ENCODE results near the gene TMC2.

The TMC2 gene

DNA sequence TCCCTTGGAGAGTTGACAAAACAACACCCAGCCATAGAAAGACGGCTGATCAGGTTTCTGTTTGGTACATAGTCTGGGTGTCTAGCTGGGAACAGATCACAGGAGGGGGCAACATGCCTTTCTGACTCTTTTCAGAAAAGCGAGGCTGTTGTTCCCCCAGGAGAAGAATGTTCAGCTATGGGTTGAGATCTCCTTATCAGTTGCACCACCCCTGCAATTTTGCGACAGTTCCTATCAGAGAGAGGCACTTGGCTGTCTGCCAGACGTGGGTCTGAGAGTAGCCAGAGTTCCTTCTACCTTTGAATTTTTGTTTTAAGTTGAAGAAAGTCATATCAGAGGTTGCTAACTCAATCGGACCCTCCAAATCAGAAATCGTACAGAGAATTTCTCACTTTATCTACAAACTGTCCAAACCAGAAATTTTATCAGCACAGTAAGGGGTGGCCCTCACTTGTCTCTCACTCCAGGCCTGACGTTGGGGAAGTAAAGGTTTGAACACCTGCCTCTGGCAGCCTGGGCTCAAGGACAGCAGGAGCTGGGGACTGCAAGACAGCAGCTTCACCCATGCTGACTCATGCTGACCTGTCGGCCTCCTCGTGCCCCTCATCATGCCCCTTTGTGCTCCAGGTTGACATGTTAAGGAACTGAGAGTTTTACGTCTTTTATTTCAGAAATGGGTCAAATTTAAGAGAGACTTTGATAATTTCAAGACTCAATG lies 42.3 kb downstream of the TMC2 start:
- DNase-seq (ENCODE audit: low spot score), result no peak

DNA sequence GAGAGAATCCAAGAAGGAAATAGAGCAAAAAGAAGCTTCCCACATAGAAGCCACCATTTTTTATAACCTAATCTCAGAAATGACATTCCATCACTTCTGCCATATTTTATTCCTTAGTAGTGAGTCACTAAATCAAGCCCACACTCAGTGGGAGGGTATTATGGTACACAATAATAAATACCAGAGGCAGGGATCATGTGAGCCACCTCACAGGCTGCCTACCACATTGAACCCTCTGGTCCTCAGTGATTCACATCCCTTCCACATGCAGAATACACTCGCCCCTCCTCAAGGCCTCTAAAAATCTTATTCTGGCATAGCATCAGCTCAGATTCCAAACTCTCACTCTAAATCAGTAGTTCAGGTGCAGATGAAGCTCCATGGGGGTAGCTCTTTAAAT lies 49.4 kb downstream of the TMC2 start:
- peak; percentile 30 for DNase-seq (ENCODE audit: low spot score)

DNA sequence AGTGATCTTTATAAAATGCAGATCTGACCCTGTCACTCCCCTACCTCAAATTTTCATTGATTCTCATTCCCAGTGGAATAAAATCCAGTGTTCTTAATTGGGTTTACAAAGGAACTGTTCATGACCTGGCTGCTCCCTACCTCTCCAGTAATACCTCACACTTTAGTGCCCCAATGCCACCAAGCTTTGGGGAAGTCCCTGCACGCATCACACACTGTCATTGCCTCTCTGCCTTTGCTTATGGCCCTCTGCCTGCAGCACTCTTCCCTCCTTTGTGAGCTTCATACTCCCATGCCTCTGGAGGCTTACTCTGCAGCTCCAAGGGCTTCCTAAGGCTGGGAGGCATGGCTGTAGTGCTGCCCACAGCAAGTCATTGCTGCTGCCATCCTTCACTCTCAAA lies 57.4 kb downstream of the TMC2 start:
- no peak for DNase-seq (ENCODE audit: low spot score)

DNA sequence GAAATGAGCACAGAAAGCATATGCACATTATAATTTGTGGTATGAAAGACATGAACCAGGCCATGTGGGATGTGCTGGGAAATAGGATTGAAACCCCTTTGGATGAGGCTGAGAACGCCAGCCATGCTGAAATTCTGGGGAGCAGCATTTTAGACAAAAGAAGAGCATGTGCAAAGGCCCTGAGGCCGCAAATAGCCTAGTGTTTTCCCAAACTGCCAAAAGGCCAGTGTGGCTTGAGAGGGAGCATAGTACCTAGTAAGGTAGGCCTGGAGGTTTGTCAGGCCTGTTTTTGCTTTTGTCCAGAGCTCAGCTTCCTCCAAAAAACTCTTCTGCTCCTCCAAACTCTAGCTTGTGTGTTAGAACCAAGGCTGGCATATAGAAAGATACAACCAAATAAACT lies 58.7 kb downstream of the TMC2 start:
- DNase-seq (ENCODE audit: low spot score), result no peak

DNA sequence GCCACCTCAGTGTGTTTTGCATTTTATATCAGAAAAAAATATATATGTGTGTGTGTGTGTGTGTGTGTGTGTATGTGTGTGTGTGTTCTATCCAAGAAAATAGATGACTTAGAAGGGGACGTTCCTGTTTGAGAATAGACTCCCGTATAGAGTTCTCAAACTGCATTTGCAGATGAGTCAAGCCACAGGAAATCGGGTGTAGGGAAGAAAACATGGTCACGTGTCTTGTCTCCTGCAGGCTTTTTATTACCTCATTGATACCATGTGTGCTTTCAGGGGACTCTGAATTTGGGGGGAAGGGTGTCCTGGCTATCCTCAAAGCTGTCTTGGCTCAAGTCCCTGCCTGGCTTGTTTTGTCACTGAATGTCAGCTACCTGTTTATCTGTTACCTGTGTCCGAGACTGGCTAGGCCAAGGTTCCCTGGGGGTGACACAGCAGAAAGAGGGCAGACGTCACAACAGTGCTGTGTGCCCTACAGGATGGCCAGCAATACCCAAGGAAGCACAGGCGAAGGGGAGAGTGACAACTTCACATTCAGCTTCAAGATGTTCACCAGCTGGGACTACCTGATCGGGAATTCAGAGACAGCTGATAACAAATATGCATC lies 60.4 kb downstream of the TMC2 start:
- no peak for DNase-seq (ENCODE audit: low spot score)

DNA sequence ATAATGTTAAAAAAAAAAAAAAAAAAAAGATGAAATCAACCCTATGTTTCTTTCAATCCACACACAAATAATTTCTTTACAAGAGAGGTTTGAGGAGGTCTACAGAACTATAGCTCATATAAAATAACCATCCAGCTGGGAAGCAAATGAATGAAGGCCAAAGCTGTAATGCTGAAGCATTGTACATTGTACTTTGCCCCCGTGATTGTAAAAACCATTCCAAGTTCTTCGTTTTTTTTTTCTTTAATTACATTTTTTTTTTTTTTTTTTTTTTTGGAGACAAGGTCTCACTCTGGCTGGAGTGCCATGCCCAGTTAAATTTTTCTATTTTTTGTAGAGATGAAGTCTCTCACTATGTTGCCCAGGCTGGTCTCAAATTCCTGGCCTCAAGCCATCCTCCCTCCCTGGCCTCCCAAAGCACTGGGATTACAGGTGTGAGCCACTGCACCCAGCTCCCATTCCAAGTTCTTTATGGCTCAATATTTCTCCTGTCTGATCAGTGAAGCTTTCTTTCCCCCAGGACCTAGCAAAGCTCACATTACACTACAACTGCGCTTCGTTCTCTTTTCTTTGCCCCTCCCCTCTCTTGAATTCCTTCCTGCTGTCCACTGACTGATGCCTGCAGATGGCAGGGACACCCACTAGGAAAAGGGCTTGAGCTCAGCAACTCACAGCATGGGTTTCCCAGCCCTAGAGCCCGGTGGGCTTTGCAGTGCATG lies 63.1 kb downstream of the TMC2 start:
- DNase-seq (ENCODE audit: low spot score), result peak; percentile 18

DNA sequence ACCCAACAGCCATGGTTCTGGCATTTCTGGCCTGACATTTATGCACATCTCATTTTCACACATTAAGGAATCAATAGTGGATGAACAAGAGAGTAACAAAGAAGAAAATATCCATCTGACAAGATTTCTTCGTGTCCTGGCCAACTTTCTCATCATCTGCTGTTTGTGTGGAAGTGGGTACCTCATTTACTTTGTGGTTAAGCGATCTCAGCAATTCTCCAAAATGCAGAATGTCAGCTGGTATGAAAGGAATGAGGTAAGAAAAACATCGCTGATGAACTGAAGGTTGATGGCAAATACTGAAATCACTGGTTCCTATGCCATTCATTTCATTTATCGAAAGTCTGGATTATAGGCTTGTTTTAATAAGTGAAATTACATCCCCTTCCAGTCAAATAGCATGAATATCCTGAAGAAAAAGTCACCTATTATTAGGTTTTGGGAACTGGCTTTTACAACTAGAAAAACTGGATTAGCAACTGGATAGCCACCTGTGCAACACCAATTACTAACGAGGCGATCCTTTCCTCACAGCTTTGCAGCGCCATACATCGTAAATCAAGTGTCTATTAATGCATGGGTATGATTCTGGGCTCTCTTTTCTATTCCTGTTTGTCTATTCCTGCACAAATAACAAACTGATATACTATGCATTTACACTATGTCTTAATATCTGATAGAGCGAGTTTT lies 65.8 kb downstream of the TMC2 start:
- DNase-seq (ENCODE audit: low spot score), result no peak

DNA sequence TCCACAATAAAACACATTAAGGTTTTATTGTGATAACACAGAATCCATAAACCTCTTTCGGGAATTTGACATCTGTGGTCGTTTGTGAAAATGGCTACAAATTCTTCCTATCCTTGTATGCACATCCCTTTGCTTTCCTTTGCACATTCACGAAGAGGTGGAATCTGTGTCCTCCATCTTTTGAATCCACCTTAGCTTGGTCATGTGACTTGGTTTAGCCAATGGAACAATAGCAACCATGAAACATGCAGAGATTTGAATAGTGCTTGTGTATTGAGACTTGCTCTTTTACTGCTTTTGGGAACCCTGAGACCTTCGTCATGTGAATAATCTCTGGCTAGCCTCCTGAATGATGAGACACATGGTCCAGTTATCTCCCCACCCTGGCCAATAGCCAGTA lies 66.4 kb downstream of the TMC2 start:
- DNase-seq (ENCODE audit: low spot score), result no peak

DNA sequence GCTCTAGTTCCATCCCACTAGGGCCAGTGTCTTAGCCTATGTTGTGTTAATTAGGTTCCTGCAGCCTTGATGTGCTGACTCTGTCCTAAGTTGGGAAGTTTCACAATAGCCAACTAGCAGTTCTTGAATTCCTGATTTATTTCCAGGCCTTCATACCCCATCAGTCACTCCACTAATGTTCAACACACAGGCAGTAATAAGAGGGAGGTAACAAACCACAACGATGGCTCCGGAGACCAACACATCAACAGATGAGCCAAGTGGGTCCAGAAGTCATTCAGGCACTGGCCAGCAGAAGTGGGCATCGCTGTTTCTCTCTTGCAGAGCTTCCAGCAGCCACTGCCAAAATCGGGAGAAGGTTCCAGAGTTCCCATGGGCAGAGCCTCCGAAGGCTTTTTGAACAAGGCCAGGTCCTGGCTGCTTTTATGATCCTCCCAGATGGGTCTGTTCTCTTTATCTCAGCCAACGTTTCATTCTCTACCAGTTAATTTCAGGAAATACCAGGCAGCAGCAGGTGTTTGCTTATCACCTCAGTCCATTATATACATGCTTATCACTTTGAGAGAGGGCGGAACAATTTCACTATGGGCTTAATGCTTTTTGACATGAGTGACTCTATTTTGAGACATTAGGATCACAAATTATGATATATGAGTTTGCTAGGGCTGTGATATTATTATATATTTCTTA lies 67.6 kb downstream of the TMC2 start:
- DNase-seq (ENCODE audit: low spot score), result no peak

DNA sequence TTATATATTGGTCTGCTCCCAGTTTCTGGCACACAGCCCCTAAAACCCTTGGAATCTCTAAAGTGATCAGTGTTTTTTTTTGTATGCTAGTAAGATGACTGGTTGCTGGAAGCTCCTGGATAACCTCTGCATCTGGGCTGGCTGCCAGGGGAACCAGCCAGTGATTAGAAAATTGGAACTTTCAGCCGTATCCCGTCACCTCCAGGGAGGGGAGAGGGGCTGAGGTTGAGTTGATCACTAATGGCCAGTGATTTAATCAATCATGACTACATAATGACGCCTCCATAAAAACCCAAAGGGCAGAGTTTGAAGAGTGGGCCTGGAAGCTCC lies 68.1 kb downstream of the TMC2 start:
- DNase-seq (ENCODE audit: low spot score), result no peak

DNA sequence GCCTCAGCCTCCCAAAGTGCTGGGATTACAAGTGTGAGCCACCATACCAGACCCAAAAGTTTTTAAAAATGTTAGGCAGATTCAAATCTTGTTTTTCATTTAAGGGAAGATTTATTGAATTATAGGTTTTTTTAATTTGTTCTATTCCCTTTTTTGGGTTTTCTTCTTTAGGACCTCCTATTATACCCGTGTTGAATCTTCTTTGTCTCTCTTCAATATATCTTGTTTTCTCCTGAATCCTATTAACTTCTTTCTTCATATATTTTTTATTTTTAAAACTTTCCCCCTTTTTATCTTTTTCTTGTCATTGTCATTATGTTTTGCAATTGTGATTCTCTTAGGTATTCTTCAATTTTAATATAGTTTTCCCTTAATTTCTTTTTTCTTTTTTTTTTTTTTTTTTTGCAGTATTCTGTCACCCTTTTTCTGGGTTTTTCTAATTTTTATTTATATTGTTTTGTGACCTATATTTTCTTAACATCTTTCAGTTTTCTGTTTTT lies 70.2 kb downstream of the TMC2 start:
- DNase-seq (ENCODE audit: low spot score), result no peak

DNA sequence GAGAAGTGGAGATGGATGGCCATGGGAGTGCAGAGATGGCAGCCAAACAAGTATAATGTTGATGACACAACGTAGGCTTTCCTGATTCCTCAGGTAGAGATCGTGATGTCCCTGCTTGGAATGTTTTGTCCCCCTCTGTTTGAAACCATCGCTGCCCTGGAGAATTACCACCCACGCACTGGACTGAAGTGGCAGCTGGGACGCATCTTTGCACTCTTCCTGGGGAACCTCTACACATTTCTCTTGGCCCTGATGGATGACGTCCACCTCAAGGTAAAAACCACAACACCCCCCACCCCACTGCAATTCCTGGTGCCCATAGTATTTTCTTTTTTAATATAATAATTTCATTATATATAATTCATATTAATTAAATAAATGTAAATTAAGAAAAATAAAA lies 74.0 kb downstream of the TMC2 start:
- no peak for DNase-seq (ENCODE audit: low spot score)

DNA sequence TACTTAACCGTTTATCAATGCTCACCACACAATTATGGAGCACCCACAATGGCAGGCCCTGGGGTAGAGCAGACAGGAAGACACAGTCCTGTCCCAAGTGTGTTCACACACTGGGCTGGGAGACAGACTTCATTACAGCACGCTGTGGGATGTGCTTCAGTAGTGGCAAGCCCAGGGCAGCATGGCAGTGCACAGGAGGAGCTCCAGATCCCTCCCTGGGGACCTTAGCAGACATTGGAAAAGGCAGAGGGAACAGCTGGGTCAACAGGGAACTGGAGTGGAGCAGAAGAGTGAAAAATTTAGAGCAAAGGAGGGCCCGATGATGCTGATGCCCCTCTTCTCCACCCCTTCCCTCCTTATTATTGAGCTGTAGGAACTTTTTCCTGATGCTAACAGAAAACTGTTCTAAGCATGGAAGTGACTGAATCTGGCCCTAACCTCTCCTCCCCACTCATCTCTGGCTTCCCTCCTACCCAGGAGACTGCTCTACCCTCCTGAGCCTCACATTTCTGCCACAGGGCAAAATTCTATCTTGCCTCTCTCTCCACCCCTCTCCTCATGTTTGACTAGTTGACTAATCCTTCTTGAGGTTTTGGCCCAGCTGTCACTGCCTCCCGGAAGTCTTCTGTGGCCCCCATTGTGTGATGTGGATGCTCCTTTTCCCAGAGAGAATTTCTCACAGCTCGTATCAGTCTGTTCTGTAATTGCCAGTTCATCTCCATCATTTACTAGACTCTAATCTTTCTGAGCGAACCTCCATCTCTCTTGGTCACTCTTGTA lies 74.8 kb downstream of the TMC2 start:
- DNase-seq (ENCODE audit: low spot score), result no peak

DNA sequence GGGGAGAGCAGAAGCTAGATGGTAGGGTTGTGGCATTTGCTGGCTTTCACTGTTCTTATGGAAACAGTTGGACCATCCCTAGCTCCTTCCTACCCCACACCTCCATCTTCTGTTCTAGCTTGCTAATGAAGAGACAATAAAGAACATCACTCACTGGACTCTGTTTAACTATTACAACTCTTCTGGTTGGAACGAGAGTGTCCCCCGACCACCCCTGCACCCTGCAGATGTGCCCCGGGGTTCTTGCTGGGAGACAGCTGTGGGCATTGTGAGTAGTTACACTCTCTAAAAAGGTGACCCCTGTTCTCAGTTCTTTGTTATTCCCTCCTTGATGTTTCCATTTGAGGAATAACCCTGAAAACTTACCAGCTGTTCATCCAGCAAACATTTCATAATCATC lies 75.7 kb downstream of the TMC2 start:
- no peak for DNase-seq (ENCODE audit: low spot score)

DNA sequence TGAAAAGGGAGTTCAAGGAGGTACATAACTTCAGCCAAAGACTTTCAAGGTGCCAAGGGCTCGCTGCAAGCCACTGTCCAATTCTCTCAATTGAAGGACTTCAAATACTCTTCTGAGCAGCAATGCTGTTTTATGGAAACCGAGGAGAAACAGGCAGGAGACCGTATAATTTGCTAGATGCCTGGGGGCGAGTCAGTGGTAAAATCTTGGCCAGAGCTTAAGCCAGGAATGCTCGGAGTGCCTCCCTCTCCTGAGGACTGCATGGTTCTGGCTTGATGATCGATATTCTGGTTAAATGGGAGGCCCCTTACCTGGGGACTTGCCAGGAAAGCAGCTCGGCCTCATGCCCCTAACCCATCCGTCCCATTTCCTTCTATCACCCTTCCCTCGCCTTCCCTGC lies 80.3 kb downstream of the TMC2 start:
- no peak for DNase-seq (ENCODE audit: low spot score)

DNA sequence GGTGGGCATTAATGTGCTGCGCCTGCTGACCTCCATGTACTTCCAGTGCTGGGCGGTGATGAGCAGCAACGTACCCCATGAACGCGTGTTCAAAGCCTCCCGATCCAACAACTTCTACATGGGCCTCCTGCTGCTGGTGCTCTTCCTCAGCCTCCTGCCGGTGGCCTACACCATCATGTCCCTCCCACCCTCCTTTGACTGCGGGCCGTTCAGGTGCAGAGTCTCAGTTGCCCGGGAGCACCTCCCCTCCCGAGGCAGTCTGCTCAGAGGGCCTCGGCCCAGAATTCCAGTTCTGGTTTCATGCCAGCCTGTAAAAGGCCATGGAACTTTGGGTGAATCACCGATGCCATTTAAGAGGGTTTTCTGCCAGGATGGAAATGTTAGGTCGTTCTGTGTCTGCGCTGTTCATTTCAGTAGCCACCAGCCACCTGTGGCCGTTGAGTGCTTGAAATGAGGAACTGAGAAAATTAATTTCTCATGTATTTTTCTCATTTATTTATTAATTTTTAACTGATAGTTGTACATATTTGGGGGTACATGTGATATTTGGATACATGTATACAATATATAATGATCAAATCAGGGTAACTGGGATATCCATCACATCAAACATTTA lies 80.8 kb downstream of the TMC2 start:
- no peak for DNase-seq (ENCODE audit: low spot score)

DNA sequence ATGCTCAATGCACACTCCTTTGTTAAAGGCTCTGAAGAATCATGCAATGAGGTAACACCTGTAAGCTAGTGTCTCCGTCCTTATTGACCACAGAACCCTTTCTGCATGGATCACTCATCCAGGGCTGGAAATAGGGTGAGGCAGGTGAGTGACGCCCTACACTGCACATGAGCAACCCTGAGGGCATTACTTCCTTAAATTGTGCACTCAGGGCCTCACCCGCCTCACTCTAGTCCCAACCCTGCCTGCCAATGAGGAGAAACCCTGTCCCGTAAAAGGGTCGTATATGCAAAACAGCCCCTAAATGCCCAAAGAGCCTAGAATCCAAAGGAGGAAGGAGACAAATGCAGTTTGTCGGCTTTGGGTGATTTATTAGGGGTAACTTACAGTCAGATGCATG lies 82.4 kb downstream of the TMC2 start:
- DNase-seq (ENCODE audit: low spot score), result no peak

DNA sequence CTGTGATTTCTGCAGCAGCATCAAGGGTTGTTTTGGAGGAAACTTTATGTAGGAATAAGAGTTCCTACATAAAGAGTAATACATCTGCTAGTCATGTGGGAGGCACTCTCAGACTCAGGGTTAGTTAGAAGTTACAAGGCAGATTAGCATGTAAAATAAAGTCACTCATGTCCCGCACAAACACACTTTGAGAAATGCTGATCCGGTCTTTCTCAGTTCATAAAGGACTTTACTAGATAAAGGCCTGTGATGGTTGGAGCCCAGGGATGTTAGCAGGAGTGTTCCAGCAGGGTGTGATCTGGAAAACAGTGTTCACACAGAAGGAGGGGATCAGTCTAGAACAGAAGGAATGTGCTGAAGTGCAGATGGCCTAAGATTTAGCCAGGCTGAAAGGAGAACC lies 83.0 kb downstream of the TMC2 start:
- DNase-seq (ENCODE audit: low spot score), result no peak

DNA sequence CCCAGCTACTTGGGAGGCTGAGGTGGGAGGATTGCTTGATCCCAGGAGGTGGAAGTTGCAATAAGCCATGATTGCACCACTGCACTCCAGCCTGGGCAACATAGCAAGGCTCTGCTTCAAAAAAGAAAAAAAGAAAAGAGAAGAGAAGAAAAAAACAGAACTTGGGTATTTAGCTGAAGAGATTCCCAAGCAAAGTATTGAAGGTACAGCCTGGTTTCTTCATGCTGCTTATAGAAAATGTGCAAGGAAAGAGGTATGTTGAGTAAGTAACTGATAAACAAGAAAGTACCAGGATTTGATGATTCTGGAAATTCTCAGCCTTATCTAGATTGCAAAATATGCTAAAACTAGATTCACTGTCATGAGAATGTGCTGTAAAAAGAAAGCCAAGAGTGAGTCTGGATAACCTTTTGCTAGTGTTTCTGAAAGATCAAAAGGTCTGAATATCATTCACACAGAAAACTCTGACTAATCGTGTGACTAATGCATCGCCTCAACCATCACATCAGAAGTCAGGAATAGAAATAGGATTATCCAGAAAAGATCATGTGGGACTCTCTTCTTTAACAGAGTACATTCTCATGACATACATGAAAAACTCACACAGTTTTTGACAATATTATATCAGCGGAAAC lies 83.7 kb downstream of the TMC2 start:
- DNase-seq (ENCODE audit: low spot score), result no peak

DNA sequence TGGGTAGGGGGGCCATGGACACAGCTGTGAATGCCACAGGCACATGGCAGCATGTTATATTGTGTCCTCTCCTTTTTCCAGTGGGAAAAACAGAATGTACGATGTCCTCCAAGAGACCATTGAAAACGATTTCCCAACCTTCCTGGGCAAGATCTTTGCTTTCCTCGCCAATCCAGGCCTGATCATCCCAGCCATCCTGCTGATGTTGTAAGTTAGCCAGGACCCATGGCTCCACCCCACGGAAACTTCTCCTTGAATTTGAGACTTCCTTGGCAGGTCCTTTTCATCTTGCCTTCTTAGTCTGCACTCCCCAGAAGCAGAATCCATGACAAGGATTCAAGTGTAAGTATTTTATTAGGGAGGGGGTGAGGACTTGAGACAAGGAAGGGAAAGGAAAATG lies 87.8 kb downstream of the TMC2 start:
- no peak for DNase-seq (ENCODE audit: low spot score)

DNA sequence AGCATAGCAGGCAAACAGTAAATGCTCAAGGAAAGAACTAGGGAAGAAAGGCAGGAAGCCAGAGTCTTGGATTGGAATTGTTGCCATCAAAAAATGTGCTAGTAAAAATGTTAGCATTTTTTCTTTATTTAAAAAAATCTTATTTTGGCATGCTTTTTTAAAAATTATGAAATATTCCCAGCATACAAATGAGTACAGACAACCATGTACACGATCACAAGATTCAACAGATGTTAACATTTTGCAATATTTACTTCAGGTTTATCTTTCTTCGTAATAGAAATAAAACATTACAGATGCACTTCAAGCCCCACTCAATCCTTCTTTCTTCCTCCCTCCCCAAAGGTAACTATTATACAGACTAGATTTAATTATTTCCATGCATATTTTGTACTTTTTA lies 88.7 kb downstream of the TMC2 start:
- DNase-seq (ENCODE audit: low spot score), result no peak
